PFSK-1 (cell line): Measurements from ENCODE around the gene COL4A2.

Experiments
- FOXP2 ChIP-seq: optimal IDR thresholded peaks from 2 replicates; pipeline ENCODE3; 2011; ENCODE audit warnings: borderline replicate concordance, control low read depth, inconsistent platforms; ENCODE audit not compliant: insufficient read depth; ENCODE audit errors: extremely low read length, extremely low read depth
- POLR2AphosphoS5 ChIP-seq: IDR thresholded peaks from 2 replicates; pipeline ENCODE4 v1.6.1; 2012; ENCODE audit warnings: low read depth, mild to moderate bottlenecking, control low read depth, low read length, moderate library complexity
- REST ChIP-seq, 2 experiments: IDR thresholded peaks; 2 replicates each; pipeline versions ENCODE4 v1.6.1 to v1.8.0; 2011 to 2012; ENCODE audit warnings: low read depth in 2 of 2, low read length in 2 of 2, control low read depth in 1 of 2, inconsistent platforms in 1 of 2, mild to moderate bottlenecking in 1 of 2, moderate library complexity in 1 of 2; ENCODE audit not compliant: insufficient read depth in 1 of 2
- SIN3A ChIP-seq: IDR thresholded peaks from 2 replicates; pipeline ENCODE4 v1.6.1; 2012; ENCODE audit warnings: mild to moderate bottlenecking, low read length, moderate library complexity, borderline replicate concordance; ENCODE audit not compliant: insufficient read depth
- TAF1 ChIP-seq: IDR thresholded peaks from 2 replicates; pipeline ENCODE4 v1.6.1; 2012; ENCODE audit warnings: low read length, control low read depth, borderline replicate concordance; ENCODE audit not compliant: insufficient read depth

The COL4A2 gene

GRCh38 chr13:110289661-110290060 lies 17.4 kb upstream of the COL4A2 start:
- TF ChIP-seq POLR2AphosphoS5 (no peak), REST (IDR thresholded peaks at IDR 0.05; ENCODE audit: insufficient read depth in 1 of 2, low read depth in 2 of 2, low read length in 2 of 2) (no peak)

GRCh38 chr13:110290153-110290552 lies 16.9 kb upstream of the COL4A2 start:
- no peak for TF ChIP-seq SIN3A
- TF ChIP-seq TAF1: no peak

GRCh38 chr13:110290826-110291225 lies 16.3 kb upstream of the COL4A2 start:
- TF ChIP-seq POLR2AphosphoS5 (no peak), REST (IDR thresholded peaks at IDR 0.05; ENCODE audit: insufficient read depth in 1 of 2, low read depth in 2 of 2, low read length in 2 of 2) (no peak), SIN3A (no peak), FOXP2 (no peak)

- TF ChIP-seq FOXP2 (no peak), REST (IDR thresholded peaks at IDR 0.05; ENCODE audit: insufficient read depth in 1 of 2, low read depth in 2 of 2, low read length in 2 of 2) (no peak), SIN3A (no peak)
Observed at GRCh38 chr13:110291286-110291685, 15.8 kb upstream of the COL4A2 start.

GRCh38 chr13:110293037-110293436 lies 14.0 kb upstream of the COL4A2 start:
- no peak for TF ChIP-seq FOXP2
- TF ChIP-seq TAF1: no peak
- no peak for TF ChIP-seq SIN3A
- TF ChIP-seq POLR2AphosphoS5: no peak
- TF ChIP-seq REST (IDR thresholded peaks at IDR 0.05; ENCODE audit: insufficient read depth in 1 of 2, low read depth in 2 of 2, low read length in 2 of 2): no peak

GRCh38 chr13:110293649-110294048 lies 13.4 kb upstream of the COL4A2 start:
- TF ChIP-seq SIN3A: no peak
- no peak for TF ChIP-seq POLR2AphosphoS5
- TF ChIP-seq REST (IDR thresholded peaks at IDR 0.05; ENCODE audit: insufficient read depth in 1 of 2, low read depth in 2 of 2, low read length in 2 of 2): no peak
- TF ChIP-seq FOXP2: no peak
- no peak for TF ChIP-seq TAF1
